A549 (cell line): ENCODE data around the gene STAB2.

ENCODE experiments used
- BHLHE40 ChIP-seq: IDR thresholded peaks from 2 replicates; pipeline ENCODE4 v1.6.1; 2012; ENCODE audit warnings: low read depth, low read length, inconsistent platforms
- CBX2 ChIP-seq: fragments of 200-600 bp; sonication (generic); IDR thresholded peaks from 2 replicates; pipeline ENCODE4 v1.6.1; 2016; ENCODE audit warnings: low read depth, mild to moderate bottlenecking, borderline replicate concordance
- CTCF ChIP-seq: fragments of >200 bp; sonication (Bioruptor Twin); formaldehyde crosslinking; IDR thresholded peaks from 3 replicates; pipeline ENCODE4 v1.5.1; 2016
- HDAC2 ChIP-seq: fragments of 200-600 bp; sonication (generic); IDR thresholded peaks from 2 replicates; pipeline ENCODE4 v1.6.1; 2016
- KDM5A ChIP-seq: fragments of 200-600 bp; sonication (generic); IDR thresholded peaks from 2 replicates; pipeline ENCODE4 v1.6.1; 2016; ENCODE audit warnings: antibody characterized with exemption, mild to moderate bottlenecking
- MAZ ChIP-seq: fragments of 150-350 bp; IDR thresholded peaks from 2 replicates; pipeline ENCODE4 v1.6.1; 2014; ENCODE audit warnings: antibody characterized with exemption, low read depth, low read length, borderline replicate concordance
- PHF8 ChIP-seq: fragments of 200-600 bp; sonication (generic); IDR thresholded peaks from 2 replicates; pipeline ENCODE4 v1.6.1; 2016; ENCODE audit warnings: low read depth, mild to moderate bottlenecking, antibody characterized with exemption, moderate library complexity, borderline replicate concordance
- POLR2A ChIP-seq: IDR thresholded peaks from 2 replicates; pipeline ENCODE4 v1.6.1; 2012; ENCODE audit warnings: mild to moderate bottlenecking, low read length

DNA sequence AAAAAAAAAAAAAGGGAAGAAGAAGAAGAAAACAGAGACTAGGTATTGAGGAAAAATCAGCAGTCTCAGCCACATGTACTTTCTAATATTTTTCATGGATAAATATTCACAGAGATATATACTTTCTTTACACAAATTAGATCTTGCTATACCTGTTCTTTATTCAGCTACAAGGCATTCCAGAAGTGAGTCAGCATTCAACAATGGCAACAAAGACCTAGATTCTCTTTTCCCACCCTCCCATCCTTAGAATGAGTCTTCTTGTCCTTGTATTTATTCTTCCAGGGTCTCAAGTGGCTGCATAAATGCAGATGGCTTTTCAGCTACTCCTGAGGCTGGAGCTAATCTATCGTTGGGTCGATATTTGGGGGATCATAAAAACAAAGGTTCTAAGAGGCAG is 160.9 kb downstream of the STAB2 start:
- TF ChIP-seq POLR2A (no peak), PHF8 (no peak), CTCF (no peak), MAZ (no peak), KDM5A (no peak), CBX2 (no peak), HDAC2 (no peak), BHLHE40 (no peak)
